ENCODE results near the gene ADAP1. TPM values are rescaled to one million over a fixed set of nuclear protein-coding genes. Genes with fewer than 3 reads are reported as not detected.
"Not testable (repeated sequence)": the region's sequence is repeated elsewhere in the genome, so short reads cannot be mapped to it uniquely, and the experiment has no call there.

The ADAP1 gene, protein sequence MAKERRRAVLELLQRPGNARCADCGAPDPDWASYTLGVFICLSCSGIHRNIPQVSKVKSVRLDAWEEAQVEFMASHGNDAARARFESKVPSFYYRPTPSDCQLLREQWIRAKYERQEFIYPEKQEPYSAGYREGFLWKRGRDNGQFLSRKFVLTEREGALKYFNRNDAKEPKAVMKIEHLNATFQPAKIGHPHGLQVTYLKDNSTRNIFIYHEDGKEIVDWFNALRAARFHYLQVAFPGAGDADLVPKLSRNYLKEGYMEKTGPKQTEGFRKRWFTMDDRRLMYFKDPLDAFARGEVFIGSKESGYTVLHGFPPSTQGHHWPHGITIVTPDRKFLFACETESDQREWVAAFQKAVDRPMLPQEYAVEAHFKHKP
- 131 TPM for total RNA-seq (2013)
- polyA plus RNA-seq (100 to 1,000 TPM in 1 of 3 donors, 10 to 100 TPM in 2; 49.1 to 117 (median 72.2) TPM), polyA minus RNA-seq (124 and 143 TPM in 2 replicates), total RNA-seq (20.4 to 52.6 (median 32.9) reads per million in 11 experiments)

DNA sequence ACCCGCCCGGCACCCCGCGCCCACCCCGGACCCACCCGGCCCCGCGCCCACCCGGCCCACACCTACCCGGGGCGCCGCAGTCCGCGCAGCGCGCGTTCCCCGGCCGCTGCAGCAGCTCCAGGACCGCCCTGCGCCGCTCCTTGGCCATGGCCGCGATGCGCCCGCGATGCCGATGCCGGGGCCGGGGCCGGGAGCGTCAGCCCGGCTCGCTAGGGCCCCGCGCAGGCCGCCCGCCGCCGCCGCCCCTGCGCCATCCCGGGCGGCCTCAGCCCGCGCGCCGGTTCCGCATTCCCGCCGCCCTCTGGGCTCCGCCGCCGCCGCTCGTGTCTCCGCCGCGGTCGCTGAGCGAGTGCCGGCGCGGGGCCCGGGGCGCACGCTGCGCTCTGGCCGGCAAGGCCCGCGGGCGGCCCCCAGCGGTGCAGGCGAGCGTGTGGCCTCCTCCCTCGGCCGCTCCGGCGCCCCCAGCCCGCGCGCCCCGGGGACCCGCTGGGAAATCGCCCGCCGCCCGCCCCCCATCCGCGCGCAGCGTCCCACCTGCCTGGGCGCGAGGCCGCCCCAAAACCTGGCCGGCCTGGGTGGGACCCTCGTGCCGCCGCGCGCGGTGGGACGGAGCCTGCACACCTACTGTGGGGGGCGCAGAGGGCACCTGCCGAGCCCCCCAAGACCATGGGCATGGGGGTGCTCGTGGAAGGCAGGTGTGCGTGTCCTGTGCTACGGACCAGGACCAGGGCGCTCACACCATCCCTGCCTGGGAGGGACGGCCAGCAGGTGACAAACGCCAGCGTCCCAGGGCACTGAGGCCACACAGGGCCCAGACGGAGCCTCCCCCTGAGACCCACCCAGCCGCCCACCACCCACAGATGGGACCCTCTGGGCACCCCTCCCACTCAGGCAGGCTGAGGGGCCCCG is at the start of gene ADAP1:
Gene ADAP1, minus strand, starts transcription at position 351 of the 909 bp plus-strand sequence. Its CDS starts 203 bp downstream, at position 148.
- H3K27me3 ChIP-seq (ENCODE audit: control insufficient read depth in 2 of 2, insufficient read depth in 2 of 2, low read length in 2 of 2) = no peaks in the 10 kb centered on the region

DNA sequence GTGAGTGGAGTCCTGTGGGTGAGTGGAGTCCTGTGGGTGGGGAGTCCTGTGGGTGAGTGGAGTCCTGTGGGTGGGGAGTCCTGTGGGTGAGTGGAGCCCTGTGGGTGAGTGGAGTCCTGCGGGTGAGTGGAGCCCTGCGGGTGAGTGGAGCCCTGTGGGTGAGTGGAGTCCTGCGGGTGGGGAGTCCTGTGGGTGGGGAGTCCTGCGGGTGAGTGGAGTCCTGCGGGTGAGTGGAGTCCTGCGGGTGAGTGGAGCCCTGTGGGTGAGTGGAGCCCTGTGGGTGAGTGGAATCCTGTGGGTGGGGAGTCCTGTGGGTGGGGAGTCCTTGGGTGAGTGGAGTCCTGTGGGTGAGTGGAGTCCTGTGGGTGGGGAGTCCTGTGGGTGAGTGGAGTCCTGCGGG is 48.0 kb upstream of the ADAP1 start:
- peaks cover 3 to 16% of the 10 kb centered on the region in 2 donors for H3K36me3 ChIP-seq (replicated peaks in 1 of 2; ENCODE audit: control insufficient read depth in 1 of 2, insufficient read depth in 2 of 2, low read length in 2 of 2)
- H3K4me3 ChIP-seq (replicated peaks in 1 of 3; ENCODE audit: low read depth in 2 of 3, low read length in 3 of 3); intact Hi-C loops (cut with micrococcal nuclease); H3K27me3 ChIP-seq (ENCODE audit: control insufficient read depth in 2 of 2, insufficient read depth in 2 of 2, low read length in 2 of 2); H3K27ac ChIP-seq (ENCODE audit: low read depth in 1 of 2, low read length in 2 of 2); H3K9me3 Mint-ChIP-seq; H3K4me2 ChIP-seq (replicated peaks; ENCODE audit: extremely low read depth, low read length, poor library complexity, severe bottlenecking); H3K9ac ChIP-seq (ENCODE audit: insufficient read depth, low read length, poor library complexity, severe bottlenecking); H3K4me1 Mint-ChIP-seq; H3K4me1 ChIP-seq (ENCODE audit: control insufficient read depth in 1 of 2, insufficient read depth in 2 of 2, low read length in 2 of 2); H3K9me3 ChIP-seq (replicated peaks in 1 of 2; ENCODE audit: control insufficient read depth in 1 of 2, insufficient read depth in 1 of 2, low read length in 2 of 2); H3K27ac Mint-ChIP-seq; DNase-seq; H3K79me2 ChIP-seq (ENCODE audit: insufficient read depth, low read length); H3K4me3 Mint-ChIP-seq; H4K20me1 ChIP-seq (ENCODE audit: insufficient read depth, low read length); H2AFZ ChIP-seq (ENCODE audit: insufficient read depth, low read depth, low read length, poor library complexity, severe bottlenecking); H3K27me3 Mint-ChIP-seq (ENCODE audit: low read depth in 3 of 3): not testable (repeated sequence)
- WGBS (ENCODE audit: insufficient coverage) = no CpG with 5 or more reads among the region's 7 CpGs
- H3K36me3 Mint-ChIP-seq = peaks cover 8 to 30% of the 10 kb centered on the region in 2 donors

More for the DNA sequence above, at the start of gene ADAP1:
- TF ChIP-seq, protein P1, sequence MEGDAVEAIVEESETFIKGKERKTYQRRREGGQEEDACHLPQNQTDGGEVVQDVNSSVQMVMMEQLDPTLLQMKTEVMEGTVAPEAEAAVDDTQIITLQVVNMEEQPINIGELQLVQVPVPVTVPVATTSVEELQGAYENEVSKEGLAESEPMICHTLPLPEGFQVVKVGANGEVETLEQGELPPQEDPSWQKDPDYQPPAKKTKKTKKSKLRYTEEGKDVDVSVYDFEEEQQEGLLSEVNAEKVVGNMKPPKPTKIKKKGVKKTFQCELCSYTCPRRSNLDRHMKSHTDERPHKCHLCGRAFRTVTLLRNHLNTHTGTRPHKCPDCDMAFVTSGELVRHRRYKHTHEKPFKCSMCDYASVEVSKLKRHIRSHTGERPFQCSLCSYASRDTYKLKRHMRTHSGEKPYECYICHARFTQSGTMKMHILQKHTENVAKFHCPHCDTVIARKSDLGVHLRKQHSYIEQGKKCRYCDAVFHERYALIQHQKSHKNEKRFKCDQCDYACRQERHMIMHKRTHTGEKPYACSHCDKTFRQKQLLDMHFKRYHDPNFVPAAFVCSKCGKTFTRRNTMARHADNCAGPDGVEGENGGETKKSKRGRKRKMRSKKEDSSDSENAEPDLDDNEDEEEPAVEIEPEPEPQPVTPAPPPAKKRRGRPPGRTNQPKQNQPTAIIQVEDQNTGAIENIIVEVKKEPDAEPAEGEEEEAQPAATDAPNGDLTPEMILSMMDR (IDR thresholded peaks at IDR 0.05) = peak; percentile 51
- Mint-ChIP-seq H3K36me3 (peaks cover 12 to 28% of the 10 kb centered on the region in 2 donors), H3K9me3 (no peaks in the 10 kb centered on the region), H3K4me3 (peak within 1 kb of the TSS; percentile 72 to 73), H3K4me1 (peaks cover 66% of the 10 kb centered on the region), H3K27me3 (ENCODE audit: low read depth in 3 of 3) (peaks cover 0 to 2% (median 0%) of the 10 kb centered on the region in 3 donors), H3K27ac (peak within 1 kb of the TSS; percentile 80 to 91 (median 86))
- H3K27ac ChIP-seq (ENCODE audit: low read depth in 1 of 2, low read length in 2 of 2) = peak within 1 kb of the TSS; percentile 80 to 98
- WGBS (ENCODE audit: insufficient coverage) = 8% methylated on average over 105 of the region's 115 CpGs
- H3K36me3 ChIP-seq (replicated peaks in 1 of 2; ENCODE audit: control insufficient read depth in 1 of 2, insufficient read depth in 2 of 2, low read length in 2 of 2) = peaks cover 4 to 8% of the 10 kb centered on the region in 2 donors
- peak within 1 kb of the TSS; percentile 85 for H3K4me2 ChIP-seq (replicated peaks; ENCODE audit: extremely low read depth, low read length, poor library complexity, severe bottlenecking)
- peak; percentile 65 to 86 (median 82) for DNase-seq
- peak within 1 kb of the TSS; percentile 53 for H2AFZ ChIP-seq (ENCODE audit: insufficient read depth, low read depth, low read length, poor library complexity, severe bottlenecking)
- H3K9ac ChIP-seq (ENCODE audit: insufficient read depth, low read length, poor library complexity, severe bottlenecking) = peak within 1 kb of the TSS; percentile 99
- H3K79me2 ChIP-seq (ENCODE audit: insufficient read depth, low read length) = peaks cover 50% of the 10 kb centered on the region
- peak within 1 kb of the TSS; percentile 72 to 92 (median 86) for H3K4me3 ChIP-seq (replicated peaks in 1 of 3; ENCODE audit: low read depth in 2 of 3, low read length in 3 of 3)
- peaks cover 81 to 90% of the 10 kb centered on the region in 2 donors for H3K4me1 ChIP-seq (ENCODE audit: control insufficient read depth in 1 of 2, insufficient read depth in 2 of 2, low read length in 2 of 2)
- intact Hi-C loops (cut with micrococcal nuclease) = loop anchor here (2.0 to 5.0 kb wide), 4 partner anchors 32 to 352 kb away; no protein-coding TSS in a partner anchor
- peaks cover 39% of the 10 kb centered on the region for H4K20me1 ChIP-seq (ENCODE audit: insufficient read depth, low read length)
- no peaks in the 10 kb centered on the region for H3K9me3 ChIP-seq (replicated peaks in 1 of 2; ENCODE audit: control insufficient read depth in 1 of 2, insufficient read depth in 1 of 2, low read length in 2 of 2)

DNA sequence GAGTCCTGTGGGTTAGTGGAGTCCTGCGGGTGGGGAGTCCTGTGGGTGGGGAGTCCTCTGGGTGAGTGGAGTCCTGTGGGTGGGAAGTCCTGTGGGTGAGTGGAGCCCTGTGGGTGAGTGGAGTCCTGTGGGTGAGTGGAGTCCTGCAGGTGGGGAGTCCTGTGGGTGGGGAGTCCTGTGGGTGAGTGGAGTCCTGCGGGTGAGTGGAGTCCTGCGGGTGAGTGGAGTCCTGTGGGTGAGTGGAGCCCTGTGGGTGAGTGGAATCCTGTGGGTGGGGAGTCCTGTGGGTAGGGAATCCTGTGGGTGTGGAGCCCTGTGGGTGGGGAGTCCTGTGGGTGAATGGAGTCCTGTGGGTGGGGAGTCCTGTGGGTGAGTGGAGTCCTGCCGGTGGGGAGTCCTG is 47.5 kb upstream of the ADAP1 start:
- H2AFZ ChIP-seq (ENCODE audit: insufficient read depth, low read depth, low read length, poor library complexity, severe bottlenecking); H3K27me3 ChIP-seq (ENCODE audit: control insufficient read depth in 2 of 2, insufficient read depth in 2 of 2, low read length in 2 of 2); H3K27me3 Mint-ChIP-seq (ENCODE audit: low read depth in 3 of 3); H3K27ac ChIP-seq (ENCODE audit: low read depth in 1 of 2, low read length in 2 of 2); H4K20me1 ChIP-seq (ENCODE audit: insufficient read depth, low read length); H3K9me3 ChIP-seq (replicated peaks in 1 of 2; ENCODE audit: control insufficient read depth in 1 of 2, insufficient read depth in 1 of 2, low read length in 2 of 2); H3K4me1 ChIP-seq (ENCODE audit: control insufficient read depth in 1 of 2, insufficient read depth in 2 of 2, low read length in 2 of 2); H3K79me2 ChIP-seq (ENCODE audit: insufficient read depth, low read length); H3K9me3 Mint-ChIP-seq; intact Hi-C loops (cut with micrococcal nuclease); H3K9ac ChIP-seq (ENCODE audit: insufficient read depth, low read length, poor library complexity, severe bottlenecking); H3K4me3 Mint-ChIP-seq; DNase-seq; H3K4me3 ChIP-seq (replicated peaks in 1 of 3; ENCODE audit: low read depth in 2 of 3, low read length in 3 of 3); H3K4me1 Mint-ChIP-seq; H3K27ac Mint-ChIP-seq; H3K4me2 ChIP-seq (replicated peaks; ENCODE audit: extremely low read depth, low read length, poor library complexity, severe bottlenecking): not testable (repeated sequence)
- H3K36me3 Mint-ChIP-seq = peaks cover 8 to 32% of the 10 kb centered on the region in 2 donors
- H3K36me3 ChIP-seq (replicated peaks in 1 of 2; ENCODE audit: control insufficient read depth in 1 of 2, insufficient read depth in 2 of 2, low read length in 2 of 2) = peaks cover 3 to 12% of the 10 kb centered on the region in 2 donors
- 100% methylated on average over 1 of the region's 4 CpGs for WGBS (ENCODE audit: insufficient coverage)
